NB4 (cell line): ENCODE data around the gene PARD6B.

Experiments used
- DNase-seq: peaks from one replicate; pipeline ENCODE4 v3.0.0; 2010; ENCODE audit warnings: low read depth
- H3K4me3 ChIP-seq: one replicate; pipeline ENCODE4 v1.5.1; 2011; ENCODE audit warnings: mild to moderate bottlenecking, low read depth, low read length, moderate library complexity
- MAX ChIP-seq: IDR thresholded peaks from 2 replicates; pipeline ENCODE4 v1.6.1; 2011; ENCODE audit warnings: low read depth, low read length
- MYC ChIP-seq: IDR thresholded peaks from 2 replicates; pipeline ENCODE4 v1.6.1; 2011; ENCODE audit warnings: low read depth, low read length
- POLR2A ChIP-seq: IDR thresholded peaks from 2 replicates; pipeline ENCODE4 v1.6.1; 2011; ENCODE audit warnings: mild to moderate bottlenecking; ENCODE audit not compliant: insufficient read length; ENCODE audit errors: extremely low read depth
- TF ChIP-seq, protein P1 (sequence below): IDR thresholded peaks from one replicate; pipeline ENCODE4 v1.5.1; 2012; ENCODE audit warnings: low read depth, low read length

Gene PARD6B

DNA sequence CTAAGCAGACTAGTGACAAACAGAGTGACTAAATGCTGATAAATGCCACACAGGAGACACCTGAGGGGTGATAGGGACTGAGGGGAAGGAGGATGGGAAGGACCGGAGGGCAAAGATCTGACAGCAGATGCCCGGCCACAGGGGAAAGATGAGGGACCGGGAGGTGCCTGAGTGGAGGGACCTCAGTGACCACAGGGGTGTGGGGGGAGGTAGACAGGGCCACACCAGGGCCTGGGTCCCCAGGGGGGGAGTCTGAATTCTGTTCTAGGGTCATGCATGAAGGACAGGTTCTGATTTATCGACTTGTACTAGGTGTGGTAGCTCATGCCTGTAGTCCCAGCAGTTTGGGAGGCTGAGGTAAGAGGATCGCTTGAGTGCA is 70.4 kb downstream of the PARD6B start:
- TF ChIP-seq MAX (no peak), MYC (no peak), POLR2A (no peak)
- TF ChIP-seq, protein P1, sequence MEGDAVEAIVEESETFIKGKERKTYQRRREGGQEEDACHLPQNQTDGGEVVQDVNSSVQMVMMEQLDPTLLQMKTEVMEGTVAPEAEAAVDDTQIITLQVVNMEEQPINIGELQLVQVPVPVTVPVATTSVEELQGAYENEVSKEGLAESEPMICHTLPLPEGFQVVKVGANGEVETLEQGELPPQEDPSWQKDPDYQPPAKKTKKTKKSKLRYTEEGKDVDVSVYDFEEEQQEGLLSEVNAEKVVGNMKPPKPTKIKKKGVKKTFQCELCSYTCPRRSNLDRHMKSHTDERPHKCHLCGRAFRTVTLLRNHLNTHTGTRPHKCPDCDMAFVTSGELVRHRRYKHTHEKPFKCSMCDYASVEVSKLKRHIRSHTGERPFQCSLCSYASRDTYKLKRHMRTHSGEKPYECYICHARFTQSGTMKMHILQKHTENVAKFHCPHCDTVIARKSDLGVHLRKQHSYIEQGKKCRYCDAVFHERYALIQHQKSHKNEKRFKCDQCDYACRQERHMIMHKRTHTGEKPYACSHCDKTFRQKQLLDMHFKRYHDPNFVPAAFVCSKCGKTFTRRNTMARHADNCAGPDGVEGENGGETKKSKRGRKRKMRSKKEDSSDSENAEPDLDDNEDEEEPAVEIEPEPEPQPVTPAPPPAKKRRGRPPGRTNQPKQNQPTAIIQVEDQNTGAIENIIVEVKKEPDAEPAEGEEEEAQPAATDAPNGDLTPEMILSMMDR, result no peak
- DNase-seq, result no peak
- no peak overlapping the region for H3K4me3 ChIP-seq

DNA sequence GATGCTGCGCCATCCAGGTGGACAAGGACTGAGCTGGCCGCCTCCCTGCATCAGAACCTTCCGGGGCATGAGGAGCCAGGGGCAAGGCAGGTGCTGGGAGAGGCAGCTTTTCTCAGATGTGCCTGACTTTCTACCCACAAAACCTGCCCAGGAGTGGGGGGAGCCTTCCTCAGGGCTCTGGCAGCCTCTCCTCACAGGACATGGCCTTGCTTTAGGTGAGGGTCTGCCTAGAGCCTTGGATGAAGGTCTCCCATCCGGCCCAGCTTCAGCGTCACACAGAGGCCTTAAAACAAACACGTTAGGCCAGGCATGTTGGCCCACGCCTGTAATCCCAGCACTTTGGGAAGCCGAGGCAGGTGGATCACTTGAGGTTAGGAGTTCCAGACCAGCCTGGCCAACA is 70.9 kb downstream of the PARD6B start:
- DNase-seq, result no peak
- TF ChIP-seq, protein P1, result no peak
- no peak for TF ChIP-seq MAX
- TF ChIP-seq POLR2A, result no peak
- TF ChIP-seq MYC, result no peak
- H3K4me3 ChIP-seq, result no peak overlapping the region

DNA sequence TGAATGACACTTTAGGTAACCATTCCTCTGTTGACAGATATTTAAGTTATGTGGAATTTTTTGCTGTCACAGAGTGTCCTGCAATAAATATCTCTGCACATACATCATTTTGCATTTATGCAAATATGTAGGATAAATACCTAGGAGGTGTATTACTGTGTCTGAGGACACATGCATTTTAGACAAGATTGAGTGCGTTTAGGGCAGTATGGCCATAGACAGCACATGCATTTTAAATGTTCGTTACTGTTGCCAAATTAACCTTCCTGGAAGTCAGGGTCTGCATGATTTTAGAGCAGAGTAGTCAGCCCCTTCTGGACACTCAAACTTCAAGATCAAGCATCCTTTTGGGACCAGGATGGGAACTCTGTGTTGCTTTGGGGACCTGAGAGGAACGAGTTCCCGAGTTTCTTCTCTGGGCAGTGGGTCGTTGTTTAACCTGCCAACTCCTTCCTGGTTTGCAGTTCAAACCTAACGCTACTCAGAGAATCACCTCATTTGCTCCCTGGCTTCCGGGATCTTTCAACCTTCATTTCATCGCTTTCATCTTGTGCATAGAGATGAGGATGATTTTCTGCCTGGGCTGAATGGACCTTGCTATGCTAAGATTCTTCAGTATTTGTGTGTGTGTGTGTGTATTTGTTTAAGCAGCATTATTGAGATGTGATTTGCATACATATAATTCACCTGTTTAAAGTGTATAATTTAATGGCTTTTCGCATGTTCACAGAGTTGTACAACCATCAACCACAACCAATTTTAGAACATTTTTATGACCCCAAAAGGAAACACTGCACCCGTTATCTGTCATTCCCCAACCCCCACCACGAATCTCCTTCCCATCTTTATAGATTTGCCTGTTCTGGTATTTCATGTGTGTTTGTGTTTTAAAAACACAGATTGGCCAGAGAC is 73.3 kb downstream of the PARD6B start:
- TF ChIP-seq MYC (no peak), POLR2A (no peak), MAX (no peak)
- TF ChIP-seq, protein P1, result no peak
- no peak overlapping the region for H3K4me3 ChIP-seq
- no peak for DNase-seq

DNA sequence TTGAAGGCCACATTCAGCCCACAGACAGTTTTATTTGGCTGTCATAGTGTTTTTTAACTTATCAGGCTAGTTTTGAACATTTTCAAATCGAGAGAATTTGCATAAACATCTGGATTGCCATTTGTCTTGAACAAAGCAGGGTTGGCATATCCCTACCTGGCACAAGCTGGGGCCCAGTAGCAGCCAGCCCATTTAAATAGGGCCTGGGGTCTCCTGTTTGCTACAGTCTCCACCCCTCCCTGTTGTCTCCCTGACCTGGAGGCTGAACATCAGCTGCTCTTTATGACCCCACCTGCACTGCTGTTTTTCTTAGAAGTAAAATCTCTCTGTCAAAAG is 73.9 kb downstream of the PARD6B start:
- TF ChIP-seq MYC (no peak), MAX (no peak), POLR2A (no peak)
- TF ChIP-seq, protein P1, result no peak
- DNase-seq, result no peak
- no peak overlapping the region for H3K4me3 ChIP-seq

- TF ChIP-seq, protein P1, result no peak
- TF ChIP-seq MYC, result no peak
- no peak for TF ChIP-seq POLR2A
- no peak for TF ChIP-seq MAX
- H3K4me3 ChIP-seq, result no peak overlapping the region
- no peak for DNase-seq
Measured at GRCh38 chr20:50806126-50806768, 74.9 kb downstream of the PARD6B start.
